Thyroid gland (tissue), 4 donors: Measurements from ENCODE around the gene GALNT2. TPM values are rescaled to one million over a fixed set of nuclear protein-coding genes. Genes with fewer than 3 reads are reported as not detected.

Experiments
- DNase-seq, 2 donors: peaks; one replicate each; pipeline ENCODE4 v3.0.0-alpha.2; 2019
- H3K27ac ChIP-seq, 3 donors: fragments of 200-600 bp; sonication (generic); 1 replicate in 2 of 3; 2 replicates in 1 of 3; pipeline ENCODE4 v1.5.1; 2016 to 2019; ENCODE audit warnings: mild to moderate bottlenecking in 1 of 3, moderate library complexity in 1 of 3
- H3K27me3 ChIP-seq: fragments of 200-600 bp; sonication (generic); one replicate; pipeline ENCODE4 v1.5.1; 2019
- H3K36me3 ChIP-seq, 2 donors: fragments of 200-600 bp; sonication (generic); one replicate each; pipeline ENCODE4 v1.5.1; 2016 to 2019
- H3K4me1 ChIP-seq, 2 donors: fragments of 200-600 bp; sonication (generic); one replicate each; pipeline ENCODE4 v1.5.1; 2017 to 2019
- H3K4me3 ChIP-seq, 3 donors: fragments of 200-600 bp; sonication (generic); replicated peaks in 1 of 3; 1 replicate in 2 of 3; 2 replicates in 1 of 3; pipeline ENCODE4 v1.5.1; 2016; ENCODE audit warnings: mild to moderate bottlenecking in 1 of 3
- H3K9me3 ChIP-seq: fragments of 200-600 bp; sonication (generic); one replicate; pipeline ENCODE4 v1.5.1; 2017
- CTCF ChIP-seq, 6 experiments: fragments of 200-600 bp in 3 of 6; fragments of 450-650 bp in 3 of 6; sonication (generic) in 3 of 6; IDR thresholded peaks; one replicate each; pipeline ENCODE4 v1.5.1; 2016 to 2019; ENCODE audit warnings: antibody characterized with exemption in 6 of 6, mild to moderate bottlenecking in 2 of 6, inconsistent platforms in 1 of 6, moderate library complexity in 1 of 6
- POLR2A ChIP-seq, 2 donors: fragments of 450-650 bp; IDR thresholded peaks; one replicate each; pipeline ENCODE4 v1.6.1; 2017; ENCODE audit warnings: antibody characterized with exemption in 2 of 2, mild to moderate bottlenecking in 2 of 2, moderate library complexity in 1 of 2
- WGBS, 2 donors: methylation state at CpG; one replicate each; pipeline ENCODE4 v1.1.5; 2017; 5-methylcytosine and 5-hydroxymethylcytosine counted together
- intact Hi-C: fragments of 100-400 bp; cut with DNase I; formaldehyde crosslinking; loops from one replicate; pipeline ENCODE4 v1.15.1; 2023
- total RNA-seq, 4 donors: library from RNA; depleted of rRNA; stranded (reverse); fragments of >200 nt; gene quantifications; one replicate each; pipeline ENCODE4 v1.2.3, GENCODE V29; 2016

Gene GALNT2
- total RNA-seq, 4 donors from 2014 or later: 26.2 to 48.9 (median 42.3) TPM

DNA sequence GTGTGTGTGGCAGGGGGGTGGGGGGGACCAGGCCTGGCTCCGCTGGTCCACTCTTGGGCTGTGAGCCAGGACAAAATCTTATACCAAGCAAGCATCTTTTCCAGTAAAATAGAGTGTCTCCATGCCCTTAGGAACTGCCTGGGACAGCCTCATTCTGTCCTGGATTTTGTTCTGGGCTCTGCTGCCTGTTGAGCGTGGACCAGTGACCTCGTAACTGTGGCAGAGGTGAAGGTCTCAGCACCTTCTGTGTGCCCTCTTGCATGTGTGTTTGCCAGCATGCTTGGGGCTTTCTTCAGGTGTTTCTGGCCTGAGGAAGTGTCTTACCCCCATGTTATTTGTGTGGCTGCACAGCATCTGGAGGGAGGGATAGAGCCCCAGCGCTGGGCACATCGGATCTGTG lies 45.7 kb downstream of the GALNT2 start:
- Histone ChIP-seq H3K36me3 (no peaks in the 10 kb centered on the region), H3K27me3 (no peaks in the 10 kb centered on the region), H3K4me3 (no peak overlapping the region), H3K4me1 (peaks cover 11 to 29% of the 10 kb centered on the region in 2 donors), H3K9me3 (no peaks in the 10 kb centered on the region), H3K27ac (peak overlapping the region in 2 of 3 donors; percentile 21 to 82)
- intact Hi-C loops: no loop called here
- no peak for DNase-seq
- 69 to 70% methylated on average over 5 of the region's 5 CpGs for WGBS, 2 donors
- no peak for TF ChIP-seq CTCF (IDR thresholded peaks at IDR 0.05)
- no peak for TF ChIP-seq POLR2A (IDR thresholded peaks at IDR 0.05)

GRCh38 chr1:230113235-230113592 lies 46.2 kb downstream of the GALNT2 start:
- TF ChIP-seq POLR2A (IDR thresholded peaks at IDR 0.05): no peak
- TF ChIP-seq CTCF (IDR thresholded peaks at IDR 0.05): no peak

DNA sequence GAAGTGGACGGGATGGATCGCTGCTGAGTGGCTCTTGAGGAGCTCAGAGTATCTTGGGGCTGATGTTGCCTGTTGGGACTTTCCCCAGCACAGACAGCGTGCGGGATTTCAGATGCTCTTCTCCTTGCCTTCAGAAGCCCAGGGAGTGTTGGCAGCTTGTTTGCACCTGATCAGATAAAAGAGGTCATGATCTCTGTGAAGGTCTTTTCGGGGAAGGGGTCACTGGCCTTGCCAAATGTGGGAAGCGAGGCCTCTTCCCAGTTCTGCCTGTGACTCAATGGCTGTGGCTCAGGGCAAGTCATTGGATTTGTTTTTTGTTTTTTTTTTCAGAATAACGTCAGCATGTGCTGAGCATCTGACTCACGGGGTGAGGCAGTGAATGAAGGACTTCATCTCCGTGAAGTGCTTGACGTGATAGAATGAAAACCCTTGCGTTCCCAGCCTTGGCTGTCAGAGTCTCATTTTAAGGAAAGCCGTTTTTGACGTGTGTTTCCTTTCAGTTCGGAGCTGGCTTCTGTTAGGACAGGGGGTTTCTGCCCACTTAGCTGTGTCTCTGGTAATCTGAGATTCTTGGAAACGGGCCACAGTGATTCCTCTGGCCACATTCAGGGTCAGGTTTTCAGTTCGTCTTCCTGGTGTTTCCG lies 46.7 kb downstream of the GALNT2 start:
- no peak overlapping the region for H3K4me3 ChIP-seq
- no peaks in the 10 kb centered on the region for H3K9me3 ChIP-seq
- no peaks in the 10 kb centered on the region for H3K36me3 ChIP-seq
- no peaks in the 10 kb centered on the region for H3K27me3 ChIP-seq
- intact Hi-C loops: no loop called here
- 63 to 69% methylated on average over 15 to 17 of the region's 17 CpGs for WGBS, 2 donors
- peak overlapping the region in 2 of 3 donors; percentile 69 to 82 for H3K27ac ChIP-seq
- peak; percentile 49 to 52 for DNase-seq
- no peak for TF ChIP-seq CTCF (IDR thresholded peaks at IDR 0.05)
- no peak for TF ChIP-seq POLR2A (IDR thresholded peaks at IDR 0.05)
- peaks cover 11 to 29% of the 10 kb centered on the region in 2 donors for H3K4me1 ChIP-seq

More at GRCh38 chr1:230113235-230113592, 46.2 kb downstream of the GALNT2 start:
- H3K27me3 ChIP-seq: no peaks in the 10 kb centered on the region
- H3K27ac ChIP-seq: peak overlapping the region in 2 of 3 donors; percentile 69 to 82
- intact Hi-C loops: no loop called here
- no peaks in the 10 kb centered on the region for H3K36me3 ChIP-seq
- no peak for DNase-seq
- H3K4me1 ChIP-seq: peaks cover 11 to 29% of the 10 kb centered on the region in 2 donors
- 83 to 86% methylated on average over 4 of the region's 4 CpGs for WGBS, 2 donors
- no peak overlapping the region for H3K4me3 ChIP-seq
- H3K9me3 ChIP-seq: no peaks in the 10 kb centered on the region

- H3K4me3 ChIP-seq: no peak overlapping the region
- H3K27ac ChIP-seq: peak overlapping the region in 2 of 3 donors; percentile 69 to 82
- intact Hi-C loops: no loop called here
- no peak for DNase-seq
- 82 to 87% methylated on average over 15 of the region's 15 CpGs for WGBS, 2 donors
- peaks cover 11 to 29% of the 10 kb centered on the region in 2 donors for H3K4me1 ChIP-seq
- no peaks in the 10 kb centered on the region for H3K9me3 ChIP-seq
- TF ChIP-seq CTCF (IDR thresholded peaks at IDR 0.05) (no peak), POLR2A (IDR thresholded peaks at IDR 0.05) (no peak)
- H3K36me3 ChIP-seq: no peaks in the 10 kb centered on the region
- no peaks in the 10 kb centered on the region for H3K27me3 ChIP-seq
Observed at GRCh38 chr1:230114237-230114651, 47.2 kb downstream of the GALNT2 start.

DNA sequence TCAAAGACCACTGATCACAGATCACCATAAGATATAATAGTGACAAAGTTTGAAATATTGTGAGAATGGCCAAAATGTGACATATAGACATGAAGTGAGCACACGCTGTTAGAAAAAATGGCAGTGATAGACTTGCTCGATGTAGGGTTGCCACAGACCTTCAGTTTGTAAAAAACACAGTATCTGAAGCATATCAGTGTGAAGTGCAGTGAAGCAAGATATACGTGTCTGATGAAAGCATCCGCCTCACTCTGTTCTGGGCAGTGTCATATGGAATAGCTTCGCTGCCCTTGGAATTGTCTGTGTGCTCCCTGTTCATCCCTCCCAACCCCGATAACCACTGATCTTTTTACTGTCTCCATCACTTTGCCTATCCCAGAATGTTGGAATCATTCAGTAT lies 50.7 kb downstream of the GALNT2 start:
- Histone ChIP-seq H3K27ac (no peak overlapping the region), H3K9me3 (no peaks in the 10 kb centered on the region), H3K4me3 (no peak overlapping the region), H3K4me1 (peaks cover 5 to 19% of the 10 kb centered on the region in 2 donors), H3K36me3 (no peaks in the 10 kb centered on the region), H3K27me3 (no peaks in the 10 kb centered on the region)
- intact Hi-C loops: no loop called here
- 92 to 96% methylated on average over 6 of the region's 6 CpGs for WGBS, 2 donors
- DNase-seq: no peak
- no peak for TF ChIP-seq POLR2A (IDR thresholded peaks at IDR 0.05)
- TF ChIP-seq CTCF (IDR thresholded peaks at IDR 0.05): no peak
